GM18511 (cell line): Measurements from ENCODE around the gene SERHL2.
"Not testable (repeated sequence)": the region's sequence is repeated elsewhere in the genome, so short reads cannot be mapped to it uniquely, and the experiment has no call there.

ENCODE experiments used
- ATAC-seq: cut with Tn5 transposase; IDR thresholded peaks from one replicate; pipeline ENCODE4 v1.9.1; 2021; ENCODE audit warnings: mild to moderate bottlenecking, moderate library complexity; ENCODE audit not compliant: unreplicated experiment

Gene SERHL2

GRCh38 chr22:42571068-42571467 lies 17.3 kb downstream of the SERHL2 start:
- ATAC-seq: not testable (repeated sequence)

GRCh38 chr22:42574046-42574445 lies 20.3 kb downstream of the SERHL2 start:
- not testable (repeated sequence) for ATAC-seq

DNA sequence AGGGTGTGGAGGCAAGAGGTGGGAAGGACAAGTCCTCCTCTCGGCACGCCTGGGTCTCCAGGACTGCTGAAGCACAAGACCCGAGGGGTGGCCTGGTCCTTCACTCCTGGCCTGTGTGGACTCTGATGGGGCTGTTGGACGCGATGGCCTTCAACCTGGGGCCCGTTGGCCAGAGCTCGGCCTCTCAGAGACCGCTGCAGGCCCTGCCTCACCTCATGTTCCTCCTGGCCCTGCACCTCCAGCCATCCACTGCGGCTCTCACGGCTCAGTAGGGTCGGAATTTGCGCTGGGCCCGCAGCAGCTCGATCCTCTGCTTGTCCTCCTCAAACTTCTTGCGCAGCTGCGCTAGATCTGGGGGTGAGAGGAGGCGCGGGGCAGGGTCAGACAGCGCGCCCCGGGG lies 20.7 kb downstream of the SERHL2 start:
- not testable (repeated sequence) for ATAC-seq

DNA sequence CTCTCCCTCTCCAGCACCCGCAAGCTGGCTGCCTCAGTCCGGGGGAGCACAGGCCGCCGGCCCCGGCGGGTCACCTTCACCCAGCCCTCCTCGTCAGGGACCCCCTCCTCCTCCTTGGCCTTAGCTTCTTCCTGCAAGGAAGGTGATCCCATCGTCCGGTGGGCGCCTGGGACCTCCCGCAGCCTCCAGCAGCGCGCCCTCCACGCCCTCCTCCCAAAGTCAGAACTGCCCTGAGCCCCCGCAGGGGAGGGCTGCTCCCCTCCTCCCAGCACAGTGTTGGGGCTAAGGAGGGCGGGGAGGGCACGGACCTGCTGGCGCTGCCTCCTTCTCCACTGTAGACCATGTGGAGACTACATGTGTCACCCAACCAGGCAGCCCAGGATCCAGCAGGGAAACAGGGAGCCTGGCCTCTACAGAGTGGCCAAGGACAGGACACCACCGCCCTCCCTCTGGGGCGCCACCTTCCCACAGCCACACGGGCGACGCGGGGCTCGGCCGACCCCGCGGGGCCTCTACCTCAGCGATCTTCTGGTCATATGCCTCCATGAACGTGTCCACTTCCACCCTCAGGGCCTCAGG lies 22.3 kb downstream of the SERHL2 start:
- ATAC-seq: not testable (repeated sequence)

GRCh38 chr22:42577141-42577540 lies 23.4 kb downstream of the SERHL2 start:
- ATAC-seq: not testable (repeated sequence)

- no peak for ATAC-seq
Observed at GRCh38 chr22:42577623-42578240, 24.0 kb downstream of the SERHL2 start.

DNA sequence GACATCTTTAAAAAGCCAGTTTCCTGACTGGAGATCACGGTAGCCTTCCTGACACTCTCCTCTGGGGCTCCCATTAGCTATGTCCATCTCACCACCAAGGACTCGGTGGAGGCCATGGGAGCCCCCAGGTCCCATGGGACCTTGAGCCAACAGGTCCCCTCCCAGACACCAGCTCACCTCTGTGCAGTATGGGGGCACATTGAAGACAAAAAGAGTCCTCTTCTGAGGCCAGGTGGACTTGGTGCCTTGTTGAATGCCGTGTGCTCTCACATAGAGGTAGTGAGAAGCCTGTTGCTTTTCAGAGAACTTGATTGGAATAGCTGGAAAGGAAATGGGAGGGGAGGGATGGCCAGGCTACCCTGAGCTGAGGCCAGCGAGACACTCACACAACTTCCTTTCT lies 26.3 kb downstream of the SERHL2 start:
- ATAC-seq: not testable (repeated sequence)

- peak; percentile 44 for ATAC-seq
Observed at GRCh38 chr22:42581194-42581761, 27.5 kb downstream of the SERHL2 start.

- peak; percentile 77 for ATAC-seq
Observed at GRCh38 chr22:42581762-42582716, 28.3 kb downstream of the SERHL2 start.

GRCh38 chr22:42582987-42583386 lies 29.2 kb downstream of the SERHL2 start:
- no peak for ATAC-seq

DNA sequence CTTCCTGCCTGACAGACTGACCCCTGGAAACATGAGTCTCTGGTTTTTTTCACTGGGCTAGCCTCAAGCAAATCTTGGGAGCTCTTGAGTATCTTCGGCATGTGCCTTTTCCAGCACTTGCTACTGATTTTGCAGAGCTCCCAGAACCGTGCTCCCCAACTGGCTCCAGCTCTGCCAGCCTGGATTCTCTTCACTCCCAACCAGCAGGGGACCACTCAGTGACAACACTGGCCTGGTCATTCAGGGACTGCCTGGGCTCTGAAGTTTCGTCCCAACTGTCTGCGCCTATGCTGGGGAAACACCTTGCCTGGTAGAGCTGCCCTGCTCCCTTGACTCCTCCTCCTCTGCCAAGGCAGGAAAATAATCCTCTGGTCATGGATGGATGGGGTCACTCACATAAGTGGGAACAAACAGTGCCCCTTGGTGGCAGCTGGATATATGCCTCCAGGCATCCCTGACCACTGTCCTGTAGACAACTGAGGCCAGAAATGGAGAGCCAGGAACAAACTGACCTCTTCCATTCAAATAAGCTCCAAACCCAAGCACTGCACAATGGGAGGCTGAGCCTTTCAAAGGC lies 30.7 kb downstream of the SERHL2 start:
- no peak for ATAC-seq

GRCh38 chr22:42585096-42585495 lies 31.3 kb downstream of the SERHL2 start:
- ATAC-seq: no peak

GRCh38 chr22:42586381-42586780 lies 32.6 kb downstream of the SERHL2 start:
- no peak for ATAC-seq

DNA sequence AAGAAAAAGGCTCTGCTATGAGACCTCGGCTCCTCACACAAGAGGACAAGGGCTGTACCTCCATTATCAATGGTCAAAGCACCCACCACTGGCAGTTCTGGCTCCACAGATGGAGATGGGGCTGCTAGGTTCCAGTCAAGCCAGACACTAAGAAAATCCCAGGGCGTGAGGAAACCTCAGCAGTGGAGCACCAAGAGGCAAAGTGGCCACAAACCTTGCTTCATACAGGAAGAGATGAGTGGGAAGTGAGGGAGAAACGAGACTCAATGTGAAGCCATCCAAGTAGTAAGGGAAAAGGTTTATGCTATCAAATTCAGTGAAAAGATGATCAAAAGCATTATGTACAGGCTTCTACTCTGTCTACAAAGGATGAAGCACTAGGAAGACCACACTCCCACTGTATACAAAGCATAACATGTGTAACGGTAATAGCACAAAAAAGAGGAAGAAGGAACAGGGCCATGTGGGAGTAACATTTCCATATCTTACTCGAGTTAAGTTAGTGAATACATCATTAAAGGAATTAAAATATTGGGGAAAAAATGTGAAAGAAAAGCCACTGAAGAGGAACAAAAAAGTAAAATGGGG lies 33.9 kb downstream of the SERHL2 start:
- ATAC-seq: no peak

- no peak for ATAC-seq
Observed at GRCh38 chr22:42591987-42592386, 38.2 kb downstream of the SERHL2 start.

DNA sequence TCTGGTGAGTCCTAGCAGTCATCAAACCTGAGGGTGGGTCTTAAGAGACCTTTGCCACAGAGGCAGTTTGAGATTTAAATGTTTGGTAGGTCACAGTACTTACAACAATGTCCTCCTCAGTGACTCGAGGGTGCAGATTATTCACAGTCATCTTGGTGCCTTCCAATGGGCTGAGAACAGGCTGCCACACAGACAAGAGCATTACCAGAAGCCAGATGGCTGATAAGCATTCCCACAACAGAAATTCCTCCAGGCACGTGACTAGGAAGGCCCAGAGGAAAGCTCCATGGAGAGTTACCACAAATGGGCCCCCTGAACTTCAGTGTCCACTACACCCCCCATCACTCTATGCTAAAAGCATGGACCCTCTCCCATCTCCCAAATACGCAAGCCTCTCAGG lies 41.7 kb downstream of the SERHL2 start:
- no peak for ATAC-seq

- no peak for ATAC-seq
Observed at GRCh38 chr22:42596336-42596735, 42.6 kb downstream of the SERHL2 start.

DNA sequence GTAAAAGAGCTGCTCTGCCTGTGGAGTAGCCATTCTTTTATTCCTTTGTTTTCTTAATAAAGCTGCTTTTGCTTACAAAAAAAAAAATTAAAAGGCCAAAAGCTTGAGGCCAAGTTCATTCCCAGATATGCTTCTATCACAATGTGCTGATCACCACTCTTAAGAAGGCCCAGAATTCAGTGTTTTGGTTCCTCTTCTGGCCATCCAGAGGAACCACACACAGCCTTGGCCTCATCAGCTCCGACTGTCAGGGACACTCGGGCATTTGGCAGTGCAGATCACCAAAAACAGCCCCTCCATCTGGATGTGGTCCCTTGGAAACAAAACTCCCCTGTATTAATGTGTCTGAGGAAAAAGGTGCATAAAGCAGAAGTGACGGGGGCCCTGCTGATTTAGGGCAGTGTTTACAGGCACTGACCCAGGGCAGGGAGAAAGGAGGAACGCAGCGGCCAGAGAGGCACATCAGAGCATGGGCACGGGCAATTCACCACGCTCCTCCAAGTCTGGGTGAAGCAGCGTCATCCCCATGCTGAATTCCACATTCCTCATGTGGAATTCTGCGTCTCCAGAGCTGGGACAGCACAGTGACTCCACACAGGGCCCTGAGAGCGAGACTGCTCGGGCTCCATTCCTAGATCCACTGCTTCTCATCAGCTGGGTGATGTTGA lies 43.2 kb downstream of the SERHL2 start:
- no peak for ATAC-seq

- ATAC-seq: no peak
Observed at GRCh38 chr22:42601879-42602465, 48.2 kb downstream of the SERHL2 start.

DNA sequence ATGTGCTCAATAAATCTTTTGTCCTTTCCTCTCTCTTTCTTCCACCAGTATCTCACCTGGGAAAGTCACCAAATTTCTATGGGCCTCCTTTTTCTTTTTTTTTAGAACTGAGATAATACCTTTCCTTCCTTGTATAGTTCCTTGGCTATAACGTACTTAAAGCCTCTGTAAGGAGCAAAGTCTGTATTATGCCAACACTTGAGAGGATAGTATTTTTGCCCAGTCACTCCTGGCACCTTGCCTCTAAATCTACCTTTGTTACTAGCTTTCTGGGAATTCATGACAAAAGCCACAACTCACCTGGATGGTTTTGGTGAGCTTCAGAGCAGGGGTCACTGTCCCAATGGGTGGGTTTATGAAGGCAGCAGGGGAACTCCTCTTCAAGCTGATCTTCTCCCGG lies 48.7 kb downstream of the SERHL2 start:
- ATAC-seq: no peak
